Left kidney (tissue), 2 donors: ENCODE measurements around the gene PARP14. TPM values are rescaled to one million over a fixed set of nuclear protein-coding genes. Genes with fewer than 3 reads are reported as not detected.
"Not testable (repeated sequence)": the region's sequence is repeated elsewhere in the genome, so short reads cannot be mapped to it uniquely, and the experiment has no call there.

Experiments
- DNase-seq: peaks from one replicate; pipeline ENCODE4 v3.0.0-alpha.2; 2013
- polyA plus RNA-seq: library from polyadenylated mRNA; unstranded; fragments of 120-200 nt; gene quantifications from one replicate; pipeline ENCODE4 v1.2.1, GENCODE V29; 2013; ENCODE audit not compliant: insufficient read length

Gene PARP14
- polyA plus RNA-seq, 1 donor, result 30.4 TPM

DNA sequence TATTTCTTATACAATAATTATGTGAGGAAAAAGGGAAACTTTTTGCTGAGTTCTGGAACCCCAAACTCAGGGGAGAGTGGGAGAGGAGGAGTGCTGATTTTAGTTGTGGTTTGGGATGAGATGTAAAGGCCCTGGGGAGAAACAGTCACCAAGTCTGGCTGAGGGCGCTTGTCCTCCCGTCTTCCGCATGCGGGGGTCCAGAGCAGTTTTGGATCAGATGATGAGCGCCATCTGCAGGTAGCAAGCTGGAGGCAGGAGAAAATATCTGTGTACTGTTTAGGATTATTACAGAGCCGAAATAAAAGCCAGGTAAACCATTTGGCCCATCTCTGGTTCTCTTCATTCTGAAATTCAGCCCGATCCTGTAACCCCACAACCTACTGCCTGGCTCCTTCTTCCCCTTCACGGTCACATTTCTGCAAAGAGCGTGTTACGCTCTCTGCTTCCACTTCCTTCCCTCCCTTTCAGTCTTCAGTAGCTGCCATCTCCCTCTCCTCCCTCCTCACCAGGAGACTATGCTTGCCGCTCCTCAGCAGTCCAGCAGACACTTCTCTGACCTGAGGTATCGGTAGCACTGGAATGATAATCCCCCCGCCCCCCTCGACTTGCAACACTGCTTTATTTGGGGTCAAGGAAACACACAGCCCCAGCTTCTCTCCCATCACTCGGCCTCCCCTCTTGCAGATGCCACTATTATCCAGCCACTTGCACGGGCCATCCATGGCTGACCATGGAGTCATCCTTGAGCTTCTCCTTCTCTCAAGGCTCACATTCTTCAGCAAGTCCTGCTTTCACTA is 1.4 kb upstream of the PARP14 start:
- DNase-seq, result peak; percentile 80

DNA sequence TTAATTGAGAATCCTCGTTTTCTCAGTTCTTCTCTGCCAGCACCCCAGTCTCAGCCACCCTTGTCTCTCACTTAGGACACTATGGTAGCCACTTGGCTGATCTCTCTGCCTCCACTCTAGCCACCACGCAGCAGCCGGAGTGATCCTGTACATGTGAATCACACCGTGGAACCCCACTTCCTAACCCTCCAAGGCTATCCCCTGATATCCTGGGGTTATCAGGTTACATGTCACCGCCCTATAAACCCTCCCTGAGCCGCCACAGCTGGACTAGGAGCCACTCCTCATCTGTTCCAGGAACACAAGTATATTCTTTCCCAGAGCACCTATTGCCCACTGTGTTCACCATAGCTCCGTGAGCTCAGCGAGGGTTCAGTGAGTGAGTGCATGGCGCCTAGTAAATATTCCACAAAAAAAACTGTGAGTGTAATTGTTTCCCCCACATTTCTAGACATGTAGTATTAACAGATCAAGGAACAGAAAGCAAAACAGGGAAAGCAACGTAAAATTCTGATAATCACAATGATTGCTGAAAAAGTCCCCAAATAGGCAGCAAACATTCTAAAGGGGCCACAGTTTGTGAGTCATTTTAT is 661 bp upstream of the PARP14 start:
- DNase-seq, result peak; percentile 20

DNA sequence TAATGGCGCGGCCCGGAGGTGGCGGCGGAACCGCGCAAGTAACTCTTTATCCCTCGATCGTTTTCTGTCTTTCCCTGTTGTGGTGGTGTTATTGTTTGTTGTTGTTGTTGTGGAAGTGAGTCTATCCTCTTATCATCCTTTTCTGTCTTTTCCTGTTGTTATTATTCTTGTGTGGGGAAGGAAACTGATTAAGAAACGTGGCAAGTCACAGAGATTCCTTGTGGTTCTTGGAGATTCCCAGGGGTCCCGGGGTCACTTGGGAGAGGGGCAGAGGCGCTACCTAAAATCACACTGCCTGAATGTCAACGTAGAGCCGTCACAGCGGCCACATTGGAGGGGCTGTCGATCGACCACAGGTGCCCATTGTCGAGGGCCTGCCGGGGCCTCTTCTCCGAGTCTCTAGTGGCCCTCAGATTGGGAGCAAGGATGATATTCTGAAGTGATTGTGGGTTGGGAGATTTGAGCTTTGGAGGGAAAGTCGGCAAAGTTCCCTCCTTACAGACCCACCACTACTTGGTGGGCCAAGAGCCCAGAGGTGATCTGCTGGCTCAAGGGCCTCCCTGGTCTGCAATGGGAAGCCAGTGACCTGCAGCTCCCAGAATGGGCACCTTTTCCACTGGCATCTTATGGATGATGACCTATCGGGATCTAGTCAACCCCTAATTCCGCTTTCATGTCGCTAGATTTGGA is 790 bp downstream of the PARP14 start:
- DNase-seq, result no peak

DNA sequence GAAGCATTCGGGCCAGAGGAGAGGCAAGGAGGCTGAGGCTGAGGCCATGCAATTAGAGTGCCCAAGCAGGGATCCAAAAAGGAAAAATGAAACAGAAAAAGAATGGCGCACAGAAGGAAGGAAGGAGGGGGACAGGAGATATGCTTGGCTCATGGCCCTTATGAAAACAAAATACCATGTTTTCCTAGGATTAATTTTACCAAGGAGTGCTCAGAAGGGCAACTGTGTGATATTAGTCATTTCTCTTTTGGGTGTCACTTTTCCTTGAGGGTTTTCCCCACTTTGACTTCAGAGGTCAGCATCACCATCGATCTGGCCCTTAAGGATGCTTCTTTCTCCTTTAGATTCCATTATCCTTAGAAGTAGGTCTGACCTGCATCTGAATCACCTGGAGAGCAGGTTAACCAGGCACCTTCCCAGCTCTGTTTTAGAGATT is 1.4 kb downstream of the PARP14 start:
- DNase-seq, result no peak

DNA sequence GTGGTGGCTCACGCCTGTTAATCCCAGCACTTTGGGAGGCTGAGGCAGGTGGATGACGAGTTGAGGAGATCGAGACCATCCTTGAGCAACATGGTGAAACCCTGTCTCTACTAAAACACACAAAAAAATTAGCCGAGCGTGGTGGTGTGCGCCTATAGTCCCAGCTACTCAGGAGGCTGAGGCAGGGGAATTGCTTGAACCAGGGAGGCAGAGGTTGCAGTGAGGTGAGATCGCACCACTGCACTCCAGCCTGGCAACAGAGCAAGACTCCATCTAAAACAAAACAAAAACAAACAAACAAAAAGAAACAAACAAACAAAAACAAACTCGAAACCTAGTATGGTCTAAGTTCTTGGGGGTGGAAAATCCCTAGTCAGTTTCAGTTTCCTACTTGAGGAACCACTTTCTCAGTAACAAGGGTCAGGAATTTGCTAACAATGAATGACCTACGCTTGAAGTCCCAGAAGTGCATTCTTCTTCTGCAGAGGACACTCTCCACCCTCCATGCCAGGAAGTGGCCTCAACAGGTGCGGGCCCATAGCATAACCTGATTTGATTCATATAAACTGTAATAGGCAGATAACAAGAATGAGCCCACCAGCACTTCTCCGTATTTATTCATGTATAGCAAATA is 2.3 kb downstream of the PARP14 start:
- not testable (repeated sequence) for DNase-seq

DNA sequence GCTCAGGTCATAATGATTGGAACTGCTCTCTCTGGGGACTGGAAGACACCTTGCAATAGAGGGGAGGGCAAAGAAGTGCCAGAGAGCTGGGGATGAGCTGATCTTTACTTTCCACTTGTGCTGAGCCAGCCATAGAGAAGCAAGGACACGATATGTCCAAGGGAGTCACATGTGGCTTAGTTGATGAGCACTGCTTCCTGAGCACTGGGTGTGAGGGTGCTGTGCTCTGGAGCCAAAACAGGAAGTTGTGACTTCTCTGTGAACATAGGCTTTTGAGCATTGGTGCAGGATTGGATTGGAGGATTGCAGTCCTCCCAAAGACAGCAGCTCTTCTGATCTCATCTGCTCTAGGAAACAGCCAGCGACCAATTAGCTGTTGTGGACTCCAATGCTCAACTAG is 6.7 kb downstream of the PARP14 start:
- no peak for DNase-seq

DNA sequence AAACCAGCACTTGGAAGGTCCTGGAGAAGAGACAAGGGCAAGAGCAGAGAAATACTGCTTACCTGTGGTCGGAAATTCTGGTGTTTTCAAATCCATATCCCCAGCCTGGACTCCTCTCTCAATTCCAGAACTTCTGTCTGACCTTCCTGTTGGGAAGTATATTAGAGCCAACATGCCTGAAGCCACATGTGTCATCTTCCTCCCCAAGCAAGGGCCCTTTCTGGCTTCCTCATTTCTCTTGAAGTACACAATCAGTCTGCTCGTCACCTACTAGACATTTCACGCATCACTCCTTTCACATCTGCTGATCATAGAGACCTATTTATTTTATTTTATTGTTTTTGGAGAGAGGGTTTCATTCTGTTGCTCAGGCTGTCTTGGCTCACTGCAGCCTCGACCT is 8.4 kb downstream of the PARP14 start:
- no peak for DNase-seq

DNA sequence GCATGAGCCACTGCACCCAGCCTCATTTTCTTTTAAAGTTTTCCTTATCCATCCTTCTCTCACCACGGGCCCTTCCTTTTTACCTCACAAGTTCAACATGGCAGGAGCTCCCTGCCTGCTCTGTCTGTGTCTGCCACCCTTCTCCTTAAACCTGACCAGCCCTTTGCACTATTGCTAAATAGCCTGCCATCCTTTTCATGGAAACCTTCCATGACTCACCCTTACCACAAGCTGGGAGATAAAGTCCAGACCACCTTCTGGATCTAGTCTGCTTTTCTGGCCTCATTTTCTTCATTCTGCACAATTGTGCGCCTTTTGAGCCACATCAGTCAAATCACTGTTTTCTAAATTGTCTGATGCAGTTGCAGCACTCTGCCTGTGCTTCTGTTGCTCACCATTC is 8.9 kb downstream of the PARP14 start:
- no peak for DNase-seq

DNA sequence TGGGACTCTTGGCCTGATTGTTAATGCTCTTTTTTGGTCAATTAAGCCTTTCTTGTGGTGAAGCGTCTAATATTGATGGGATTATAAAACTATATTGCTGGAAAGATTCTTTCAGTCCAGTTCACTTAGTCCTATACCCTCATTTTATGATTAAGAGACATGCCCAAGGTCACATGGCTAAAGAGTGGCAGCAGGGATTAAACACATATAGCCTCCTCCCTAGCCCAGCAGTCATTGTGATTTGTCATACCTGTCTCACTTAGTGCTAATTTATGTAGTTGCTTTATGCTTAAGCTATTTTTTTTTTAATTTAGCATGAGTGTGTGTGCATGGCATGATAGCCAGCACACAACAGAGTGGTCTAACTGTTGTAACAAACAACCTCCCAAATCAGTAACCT is 9.5 kb downstream of the PARP14 start:
- DNase-seq, result no peak

DNA sequence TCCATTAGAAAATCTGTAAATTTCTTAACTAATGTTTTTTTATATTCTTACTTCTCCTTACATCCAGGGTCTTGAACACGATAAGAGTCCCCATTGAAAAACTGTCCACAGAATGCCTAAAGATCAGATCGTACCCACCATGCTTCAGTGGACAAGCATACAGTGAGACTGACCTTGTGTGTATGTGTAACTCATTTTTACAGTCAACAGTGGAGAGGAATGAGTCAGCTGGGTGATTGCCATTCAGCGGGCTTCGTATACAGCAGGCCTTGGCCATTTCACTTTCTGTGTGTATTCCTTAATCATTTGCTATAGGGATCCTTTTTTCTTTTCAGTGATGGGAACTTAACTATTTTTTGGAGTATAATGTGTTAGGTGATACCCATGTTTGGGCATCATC is 10.6 kb downstream of the PARP14 start:
- no peak for DNase-seq

DNA sequence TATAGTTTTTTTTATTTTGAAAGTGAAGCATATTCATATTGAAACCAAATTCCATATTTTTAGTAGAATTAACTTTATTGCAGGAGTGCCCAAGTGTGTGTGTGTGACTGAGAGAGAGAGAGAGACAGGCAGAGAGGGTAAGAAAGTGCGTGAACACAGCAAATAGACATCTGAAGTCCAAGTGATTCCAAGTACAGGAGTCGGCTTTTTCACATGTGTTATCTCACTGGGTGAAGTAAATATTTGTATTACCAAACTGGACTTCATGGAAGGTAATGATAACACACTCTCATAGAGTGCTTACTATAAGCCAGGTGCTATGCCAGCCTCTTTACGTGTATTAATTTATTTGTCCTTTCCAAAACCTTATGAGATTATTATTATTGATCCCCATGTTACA is 12.0 kb downstream of the PARP14 start:
- DNase-seq, result no peak

DNA sequence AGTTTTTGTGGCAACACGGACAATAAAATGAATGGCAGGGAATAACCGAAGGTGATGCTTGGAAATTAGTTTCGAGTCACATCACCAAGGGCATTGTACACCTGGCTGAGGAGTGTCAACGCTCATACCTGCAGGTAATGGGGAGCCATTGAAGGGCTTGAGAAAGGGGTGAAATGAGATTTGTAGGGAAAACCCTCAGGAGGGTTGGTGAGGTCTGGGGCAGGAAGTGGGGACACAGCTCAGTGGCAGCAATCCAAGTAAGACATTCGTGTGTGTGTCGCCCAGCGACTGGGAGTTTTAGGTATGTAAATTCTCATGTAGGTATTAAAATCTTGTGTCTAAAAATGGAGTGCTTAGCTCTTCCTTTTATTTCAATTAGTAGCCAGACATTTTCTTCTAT is 14.3 kb downstream of the PARP14 start:
- DNase-seq, result no peak

DNA sequence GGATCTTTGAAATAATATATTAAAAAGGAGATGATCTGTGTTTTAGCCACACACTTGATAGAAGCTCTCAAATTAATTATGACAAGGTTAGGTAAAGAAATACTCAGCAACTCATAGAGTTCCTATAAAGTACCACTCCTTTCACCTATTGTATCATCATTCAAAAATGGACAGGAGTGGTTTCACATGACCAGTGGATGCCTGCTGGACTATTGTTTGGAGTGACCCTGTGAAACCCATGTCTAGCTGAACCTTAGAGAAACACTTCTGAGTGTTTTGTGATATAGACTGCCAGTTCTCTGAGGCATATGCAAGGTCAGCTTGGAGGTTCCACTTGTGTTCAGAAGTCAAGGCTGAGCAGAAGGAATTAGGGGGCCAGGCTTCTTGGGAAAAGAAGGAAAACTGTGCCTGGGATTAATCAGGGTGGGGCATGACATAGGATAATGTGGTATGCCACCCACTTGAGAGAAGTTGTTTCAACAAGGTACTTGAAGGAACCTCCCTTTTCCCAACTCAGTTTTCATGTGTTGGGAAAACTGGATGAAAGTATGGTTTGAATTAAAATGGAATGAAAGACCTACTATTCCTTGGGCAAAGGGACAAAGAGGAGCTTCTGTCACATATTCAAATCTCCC is 15.4 kb downstream of the PARP14 start:
- no peak for DNase-seq

DNA sequence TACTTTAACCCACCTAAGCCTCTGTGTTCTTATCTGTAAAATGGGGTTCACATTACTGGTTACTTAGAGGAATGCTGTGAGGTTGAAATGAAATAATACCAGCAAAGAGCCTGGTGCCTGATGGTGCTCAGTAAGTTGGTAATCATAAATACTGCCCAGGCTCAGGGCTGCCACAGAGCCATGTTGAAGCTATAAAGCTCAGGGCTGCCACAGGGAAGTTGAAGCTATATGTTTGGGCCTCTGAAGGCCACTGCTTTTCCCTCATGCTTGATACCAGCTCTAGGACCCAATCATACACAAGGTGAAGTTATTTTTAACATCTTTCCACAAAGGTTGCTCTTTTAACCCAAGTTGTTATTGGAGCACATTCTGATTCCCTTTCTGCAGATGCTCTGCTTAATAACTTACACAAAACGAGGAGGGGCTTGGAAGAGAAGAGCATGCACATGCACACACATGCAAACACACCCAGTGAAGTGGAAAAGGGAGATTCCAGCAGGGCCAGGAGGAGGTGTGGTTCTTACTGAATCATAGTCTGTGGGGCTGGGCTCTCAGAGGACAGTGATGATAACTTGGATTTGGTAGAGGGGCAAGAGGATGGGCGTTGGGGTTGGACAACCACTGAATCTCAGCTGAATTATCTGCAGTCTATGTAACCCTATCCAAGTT is 17.4 kb downstream of the PARP14 start:
- DNase-seq, result no peak

DNA sequence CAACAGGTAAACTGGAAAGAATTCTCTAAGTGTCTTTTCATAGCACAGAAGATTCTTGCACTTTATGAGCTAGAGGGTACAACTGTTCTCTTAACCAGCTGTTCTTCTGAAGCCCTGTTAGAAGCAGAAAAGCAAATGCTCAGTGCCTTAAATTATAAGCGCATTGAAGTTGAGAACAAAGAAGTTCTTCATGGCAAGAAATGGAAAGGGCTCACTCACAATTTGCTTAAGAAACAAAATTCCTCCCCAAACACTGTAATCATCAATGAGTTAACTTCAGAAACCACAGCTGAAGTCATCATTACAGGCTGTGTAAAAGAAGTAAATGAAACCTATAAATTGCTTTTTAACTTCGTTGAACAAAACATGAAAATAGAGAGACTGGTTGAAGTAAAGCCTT is 19.6 kb downstream of the PARP14 start:
- DNase-seq, result no peak

DNA sequence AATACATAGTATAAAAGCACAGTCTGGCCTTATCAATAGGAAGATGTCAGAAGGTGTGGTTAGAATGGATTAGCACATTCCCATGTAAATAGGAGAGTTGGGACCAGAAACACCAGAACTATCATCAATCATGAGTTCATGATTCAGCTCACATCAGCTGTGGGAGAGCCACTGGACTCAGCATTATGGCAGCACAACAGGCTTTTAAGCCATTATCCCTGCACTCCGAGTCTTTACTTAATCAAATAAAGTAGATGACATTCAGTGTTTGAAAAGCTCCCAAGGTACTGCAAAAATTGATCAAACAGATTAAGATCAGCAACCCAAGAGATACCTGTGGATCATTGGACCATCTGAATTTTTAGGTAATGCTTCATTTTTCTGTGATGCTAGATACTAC is 24.7 kb downstream of the PARP14 start:
- no peak for DNase-seq

DNA sequence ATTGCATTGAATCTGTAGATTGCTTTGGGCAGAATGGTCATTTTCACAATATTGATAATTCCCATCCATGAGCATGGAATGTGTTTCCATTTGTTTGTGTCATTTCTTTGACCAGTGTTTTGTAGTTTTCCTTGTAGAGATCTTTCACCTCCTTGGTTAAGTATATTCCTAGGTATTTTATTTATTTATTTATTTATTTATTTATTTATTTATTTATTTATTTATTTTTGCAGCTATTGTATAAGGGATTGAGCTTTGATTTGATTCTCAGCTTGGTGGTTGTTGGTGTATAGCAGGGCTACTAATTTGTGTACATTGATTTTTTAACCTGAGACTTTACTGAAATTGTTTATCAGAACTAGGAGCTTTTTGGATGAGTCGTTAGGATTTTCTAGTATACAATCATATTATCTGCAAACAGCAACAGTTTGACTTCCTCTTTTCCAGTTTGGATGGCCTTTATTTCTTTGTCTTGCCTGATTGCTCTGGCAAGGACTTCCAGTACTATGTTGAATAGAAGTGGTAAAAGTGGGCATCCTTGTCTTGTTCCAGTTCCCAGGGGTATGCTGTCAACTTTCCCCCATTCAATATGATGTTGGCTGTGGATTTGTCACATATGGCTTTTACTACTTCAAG is 30.1 kb downstream of the PARP14 start:
- DNase-seq, result not testable (repeated sequence)

DNA sequence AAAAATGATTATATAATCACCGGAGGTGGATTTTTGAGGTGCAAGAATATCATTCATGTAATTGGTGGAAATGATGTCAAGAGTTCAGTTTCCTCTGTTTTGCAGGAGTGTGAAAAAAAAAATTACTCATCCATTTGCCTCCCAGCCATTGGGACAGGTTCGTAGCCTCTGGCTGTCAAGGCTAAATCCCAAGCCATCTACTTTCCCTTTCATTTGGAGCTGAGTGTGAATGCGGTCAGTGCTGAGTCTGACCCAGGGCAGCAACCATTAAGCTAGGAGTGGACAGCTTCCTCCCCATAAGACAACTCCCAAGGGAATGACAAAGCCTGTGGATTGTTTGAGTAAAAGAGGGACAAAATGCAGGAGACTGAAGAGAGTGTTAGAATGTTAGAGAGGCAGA is 33.6 kb downstream of the PARP14 start:
- no peak for DNase-seq

DNA sequence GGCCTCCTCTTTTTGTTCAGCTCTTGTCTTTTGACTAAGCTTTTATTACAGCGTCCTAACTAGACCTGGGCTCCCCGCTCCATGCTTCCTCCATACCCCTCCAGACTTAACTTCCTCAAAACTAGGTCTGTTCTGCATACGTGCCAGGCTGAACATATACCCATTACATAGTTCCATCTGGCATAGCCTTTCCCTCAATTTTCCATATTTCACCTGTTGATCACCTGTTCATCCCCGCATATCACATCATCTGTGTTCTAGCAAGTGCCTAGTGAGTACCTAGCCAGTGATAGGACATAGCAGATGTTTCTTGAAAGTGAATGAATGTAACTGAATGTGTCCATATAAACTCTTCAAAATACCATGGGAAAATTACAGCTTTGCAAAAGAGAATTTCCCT is 36.0 kb downstream of the PARP14 start:
- DNase-seq, result no peak

DNA sequence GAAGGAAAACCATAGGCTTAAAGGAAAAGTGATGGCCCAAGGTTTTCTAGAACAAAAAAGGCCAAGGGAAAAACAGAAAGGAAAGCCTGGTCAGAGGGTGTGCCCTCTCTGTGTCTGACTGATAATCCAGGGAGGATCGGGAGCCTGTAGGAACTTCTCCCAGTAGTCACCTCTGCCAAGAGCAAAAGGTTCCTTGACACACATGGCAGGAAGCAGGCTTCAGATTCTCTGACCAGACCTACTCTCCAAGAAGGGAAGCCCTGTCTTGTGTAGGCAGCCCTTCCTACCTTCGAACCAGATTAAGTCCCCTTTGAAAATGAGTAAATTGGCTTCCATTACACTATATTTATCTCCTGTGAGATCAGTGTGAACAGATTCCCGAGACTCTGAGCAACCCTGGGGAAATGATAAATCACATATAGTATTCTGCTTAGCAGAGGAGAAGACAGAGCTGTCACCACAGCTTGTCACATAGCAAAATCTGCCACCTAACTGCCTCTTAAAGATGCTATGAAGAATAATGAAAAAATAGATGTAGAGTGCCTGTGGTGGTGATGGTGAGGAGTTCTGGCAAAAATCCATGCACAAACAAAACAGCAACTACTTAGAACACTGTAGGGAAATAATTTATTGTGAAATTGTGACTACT is 38.8 kb downstream of the PARP14 start:
- DNase-seq, result no peak

DNA sequence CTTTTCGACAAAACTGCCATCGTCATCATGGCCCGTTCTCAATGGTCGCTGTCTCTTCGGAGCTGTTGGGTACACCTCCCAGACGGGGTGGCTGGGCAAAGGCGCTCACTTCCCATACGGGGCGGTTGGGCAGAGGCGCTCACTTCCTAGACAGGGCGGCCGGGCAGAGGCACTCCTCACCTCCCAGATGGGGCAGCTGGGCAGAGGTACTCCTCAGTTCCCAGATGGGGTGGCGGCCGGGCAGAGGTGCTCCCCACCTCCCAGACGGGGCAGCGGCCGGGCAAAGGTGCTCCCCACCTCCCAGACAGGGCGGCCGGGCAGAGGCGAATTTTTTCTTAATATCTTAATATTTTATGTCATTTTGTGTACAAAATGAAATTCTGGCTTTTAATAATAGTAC is 44.5 kb downstream of the PARP14 start:
- no peak for DNase-seq
